Measurements from ENCODE around the gene FMNL1.

DNA sequence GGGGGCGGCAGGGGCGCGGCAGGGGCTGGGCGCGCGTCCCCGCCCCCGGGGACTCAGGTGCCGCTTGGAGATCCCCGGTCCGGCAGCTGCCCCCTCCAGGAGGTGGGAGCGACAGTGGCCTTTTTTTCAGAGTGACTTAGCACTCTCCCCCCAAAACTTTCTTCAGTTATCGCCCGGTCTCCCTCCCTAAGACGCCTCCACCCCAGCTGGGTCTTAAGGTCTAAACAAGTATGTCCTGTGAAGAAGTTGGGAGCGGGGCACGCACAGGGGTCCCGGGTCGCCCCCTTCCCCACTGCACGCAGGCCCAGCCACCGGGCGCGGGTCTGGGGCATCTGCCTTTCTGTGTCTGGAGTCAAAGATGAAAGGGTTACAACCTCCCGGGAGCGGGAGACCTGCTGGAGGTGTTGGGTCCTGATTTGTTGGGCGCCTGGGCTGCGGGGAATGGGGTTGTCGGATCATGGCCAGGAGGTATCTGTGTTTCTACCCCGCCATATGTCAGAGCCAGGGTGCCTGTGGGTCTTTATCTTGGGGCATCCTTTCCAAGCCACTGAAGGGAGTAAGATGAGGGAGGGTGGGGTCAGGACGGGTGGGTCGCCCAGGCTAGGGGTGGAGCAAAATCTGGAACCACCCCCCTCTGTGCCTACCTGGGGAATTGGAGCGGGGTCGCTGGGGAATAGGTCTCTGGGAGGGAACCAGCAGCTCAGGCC, 757 bp downstream of the FMNL1 start:
- TF ChIP-seq, protein P1, sequence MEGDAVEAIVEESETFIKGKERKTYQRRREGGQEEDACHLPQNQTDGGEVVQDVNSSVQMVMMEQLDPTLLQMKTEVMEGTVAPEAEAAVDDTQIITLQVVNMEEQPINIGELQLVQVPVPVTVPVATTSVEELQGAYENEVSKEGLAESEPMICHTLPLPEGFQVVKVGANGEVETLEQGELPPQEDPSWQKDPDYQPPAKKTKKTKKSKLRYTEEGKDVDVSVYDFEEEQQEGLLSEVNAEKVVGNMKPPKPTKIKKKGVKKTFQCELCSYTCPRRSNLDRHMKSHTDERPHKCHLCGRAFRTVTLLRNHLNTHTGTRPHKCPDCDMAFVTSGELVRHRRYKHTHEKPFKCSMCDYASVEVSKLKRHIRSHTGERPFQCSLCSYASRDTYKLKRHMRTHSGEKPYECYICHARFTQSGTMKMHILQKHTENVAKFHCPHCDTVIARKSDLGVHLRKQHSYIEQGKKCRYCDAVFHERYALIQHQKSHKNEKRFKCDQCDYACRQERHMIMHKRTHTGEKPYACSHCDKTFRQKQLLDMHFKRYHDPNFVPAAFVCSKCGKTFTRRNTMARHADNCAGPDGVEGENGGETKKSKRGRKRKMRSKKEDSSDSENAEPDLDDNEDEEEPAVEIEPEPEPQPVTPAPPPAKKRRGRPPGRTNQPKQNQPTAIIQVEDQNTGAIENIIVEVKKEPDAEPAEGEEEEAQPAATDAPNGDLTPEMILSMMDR (IDR thresholded peaks at IDR 0.05): no peak
- TF ChIP-seq POLR2A (IDR thresholded peaks at IDR 0.05): no peak
